ENCODE results near the gene TUB. TPM values are rescaled to one million over a fixed set of nuclear protein-coding genes. Genes with fewer than 3 reads are reported as not detected.

The TUB gene
- polyA plus RNA-seq, 1 donor, result 12.3 TPM

DNA sequence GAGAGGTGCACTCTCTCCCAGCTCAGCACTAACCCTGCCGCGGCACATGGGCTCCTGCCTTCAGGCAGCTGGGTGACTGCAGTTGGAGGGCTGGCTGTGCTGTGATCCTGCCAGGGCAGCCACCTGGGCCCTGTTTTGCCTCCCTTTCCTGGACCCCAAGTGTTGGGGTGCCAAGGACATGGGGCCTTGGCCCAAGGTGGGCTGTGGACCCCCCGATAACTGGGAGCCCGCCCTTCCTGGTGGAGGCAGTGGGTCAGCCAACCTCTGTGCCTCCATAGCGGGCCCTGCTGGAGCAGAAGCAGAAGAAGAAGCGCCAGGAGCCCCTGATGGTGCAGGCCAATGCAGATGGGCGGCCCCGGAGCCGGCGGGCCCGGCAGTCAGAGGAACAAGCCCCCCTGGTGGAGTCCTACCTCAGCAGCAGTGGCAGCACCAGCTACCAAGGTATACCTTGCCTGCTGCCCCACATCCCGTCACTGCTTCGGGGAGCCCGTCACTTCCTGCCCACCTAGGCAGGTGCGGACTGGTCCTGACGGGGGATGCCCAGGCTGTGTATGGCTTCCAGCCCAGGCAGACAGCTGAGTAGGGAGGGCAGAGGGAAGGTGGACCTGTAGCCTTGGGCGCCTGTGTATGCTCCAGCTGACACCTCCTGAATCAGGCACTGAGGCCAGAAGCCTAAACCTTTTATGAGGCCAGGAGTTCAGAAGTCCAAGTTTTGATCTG is 8.9 kb downstream of the TUB start:
- no peak for DNase-seq (ENCODE audit: low read depth)

DNA sequence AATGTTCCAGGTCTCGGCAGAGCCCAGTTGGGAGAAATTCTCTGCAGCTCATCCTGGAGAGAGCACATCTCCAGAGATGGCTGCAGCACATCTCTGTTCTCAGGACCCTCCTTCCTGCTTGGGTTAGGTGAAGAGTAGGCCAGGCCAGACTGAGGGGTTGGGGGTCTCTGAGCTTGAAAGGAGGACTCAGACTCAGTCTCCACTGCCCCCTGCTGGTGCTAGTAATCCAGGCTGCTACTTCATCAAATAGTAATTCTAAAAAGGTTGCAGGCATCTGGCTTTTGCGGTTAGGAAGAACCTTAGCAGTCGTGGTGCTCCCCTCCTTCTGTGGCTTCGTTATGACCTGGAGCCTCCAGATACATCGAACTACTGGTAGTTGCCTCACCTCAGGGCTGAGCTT is 9.7 kb downstream of the TUB start:
- no peak for DNase-seq (ENCODE audit: low read depth)

GRCh38 chr11:8091721-8092120 is 10.7 kb downstream of the TUB start:
- no peak for DNase-seq (ENCODE audit: low read depth)

DNA sequence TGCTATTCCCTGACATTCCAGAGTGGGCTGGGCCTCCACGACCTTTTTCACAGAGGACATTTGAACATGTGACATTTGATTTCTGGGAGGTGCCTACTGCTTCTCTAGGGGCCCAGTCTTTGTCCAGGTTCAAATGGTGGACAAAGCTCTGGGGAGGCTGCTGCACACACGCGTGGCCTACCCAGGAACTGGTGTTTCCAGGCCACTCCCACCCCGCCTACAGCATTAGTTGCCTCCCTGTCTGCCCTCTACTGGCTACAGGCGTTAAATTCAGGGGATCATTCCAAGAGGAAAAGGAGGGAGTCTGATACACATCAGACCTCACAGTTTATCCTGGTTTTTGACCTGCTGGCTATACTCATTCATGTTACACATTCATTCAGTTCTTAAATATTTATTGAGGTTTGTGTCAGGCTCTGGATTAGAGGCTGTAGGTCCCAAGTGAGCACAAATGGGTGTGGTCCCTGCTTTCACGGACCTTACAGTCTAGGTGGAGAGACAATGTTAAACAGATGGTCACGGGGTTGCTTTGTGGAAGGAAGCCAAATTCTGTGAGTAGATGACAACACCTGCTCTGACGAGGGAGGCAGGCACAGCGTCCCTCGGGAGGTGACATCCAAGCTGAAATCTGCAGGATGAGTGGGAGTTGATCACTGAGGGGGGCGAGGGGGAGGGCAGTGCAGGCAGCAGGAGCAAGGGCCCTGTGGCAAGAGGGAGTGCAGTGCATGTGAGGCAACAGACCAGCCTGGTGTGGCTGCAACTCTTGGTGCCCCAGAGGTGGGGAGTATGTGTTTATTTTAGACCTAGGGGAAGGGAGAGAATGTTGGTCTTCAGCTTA is 11.8 kb downstream of the TUB start:
- DNase-seq (ENCODE audit: low read depth), result no peak

- no peak for DNase-seq (ENCODE audit: low read depth)
Observed at GRCh38 chr11:8093931-8094575, 13.0 kb downstream of the TUB start.

GRCh38 chr11:8094656-8095055 is 13.6 kb downstream of the TUB start:
- DNase-seq (ENCODE audit: low read depth), result no peak

GRCh38 chr11:8095371-8095770 is 14.4 kb downstream of the TUB start:
- DNase-seq (ENCODE audit: low read depth), result no peak

DNA sequence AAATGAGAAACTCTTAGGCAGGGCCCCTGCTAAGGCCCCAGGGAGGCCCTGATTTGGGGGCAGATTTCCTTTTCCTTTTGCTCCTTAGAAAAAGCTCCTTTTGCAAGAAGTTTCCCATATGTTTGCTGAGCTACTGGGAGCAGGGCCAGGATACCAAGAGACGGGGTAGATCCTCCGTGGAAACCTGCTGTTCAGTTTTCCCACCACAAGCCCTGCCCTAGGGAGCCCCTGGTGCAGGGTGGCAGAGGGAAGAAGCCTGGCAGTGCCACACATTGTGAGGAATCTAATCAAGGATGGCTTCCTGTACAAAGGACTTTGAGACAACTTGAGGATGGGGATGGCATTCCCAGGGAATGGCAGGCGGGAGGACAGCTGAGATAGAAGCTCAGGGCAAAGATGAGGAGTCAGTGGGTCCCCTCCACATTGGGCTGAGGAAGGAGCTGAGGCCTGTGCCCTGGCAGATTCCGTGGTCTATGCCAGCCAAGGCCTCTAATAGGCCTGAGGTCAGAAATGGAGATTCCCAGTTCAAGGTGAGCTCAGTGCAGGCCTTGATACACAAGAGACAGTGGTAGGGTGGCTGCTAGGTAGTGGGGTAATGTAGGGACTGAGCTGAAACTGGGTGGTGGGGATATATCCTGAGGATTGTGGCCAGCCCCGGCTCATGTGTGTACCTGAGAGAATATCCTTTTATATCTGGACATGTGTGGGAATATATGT is 15.0 kb downstream of the TUB start:
- no peak for DNase-seq (ENCODE audit: low read depth)

DNA sequence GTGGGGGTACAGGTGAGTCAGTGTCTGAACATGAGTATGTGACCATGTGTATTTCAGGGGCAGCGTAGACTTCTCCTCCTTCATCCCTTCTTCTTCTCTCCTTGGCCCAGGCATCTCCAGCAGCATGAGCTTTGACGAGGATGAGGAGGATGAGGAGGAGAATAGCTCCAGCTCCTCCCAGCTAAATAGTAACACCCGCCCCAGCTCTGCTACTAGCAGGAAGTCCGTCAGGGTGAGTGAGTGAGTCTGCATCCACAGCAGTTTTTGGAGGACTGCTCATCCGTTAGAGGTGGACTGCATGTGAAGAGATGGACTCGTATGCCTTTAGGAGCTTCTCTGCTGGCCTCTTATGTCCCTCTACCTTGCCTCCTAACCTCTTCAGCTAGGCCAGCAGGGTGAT is 15.6 kb downstream of the TUB start:
- no peak for DNase-seq (ENCODE audit: low read depth)

DNA sequence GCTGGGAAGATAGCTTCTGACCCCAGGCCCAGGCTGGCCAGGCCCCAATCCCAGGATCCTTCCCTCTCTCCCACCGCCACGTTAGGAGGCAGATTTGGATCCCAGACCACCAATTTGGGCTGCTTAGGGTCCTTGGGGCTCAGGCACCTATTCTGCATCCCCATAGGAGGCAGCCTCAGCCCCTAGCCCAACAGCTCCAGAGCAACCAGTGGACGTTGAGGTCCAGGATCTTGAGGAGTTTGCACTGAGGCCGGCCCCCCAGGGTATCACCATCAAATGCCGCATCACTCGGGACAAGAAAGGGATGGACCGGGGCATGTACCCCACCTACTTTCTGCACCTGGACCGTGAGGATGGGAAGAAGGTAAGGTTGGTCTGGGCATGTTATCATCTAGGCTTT is 16.1 kb downstream of the TUB start:
- no peak for DNase-seq (ENCODE audit: low read depth)

DNA sequence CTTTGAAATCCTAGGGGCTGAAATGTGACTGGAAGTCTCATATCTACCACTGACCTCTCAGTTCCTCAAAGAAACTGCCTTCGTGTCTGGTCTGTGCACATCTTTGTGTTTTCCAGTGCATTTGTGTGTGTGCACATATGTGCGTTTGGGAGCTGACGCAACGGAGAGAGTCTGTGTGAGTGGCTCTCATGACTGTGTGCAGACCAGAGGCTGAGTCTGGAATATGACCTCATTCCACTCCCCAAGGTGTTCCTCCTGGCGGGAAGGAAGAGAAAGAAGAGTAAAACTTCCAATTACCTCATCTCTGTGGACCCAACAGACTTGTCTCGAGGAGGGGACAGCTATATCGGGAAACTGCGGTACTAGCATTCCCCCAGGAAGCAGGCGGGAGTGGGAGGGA is 16.5 kb downstream of the TUB start:
- no peak for DNase-seq (ENCODE audit: low read depth)

GRCh38 chr11:8097926-8098325 is 16.9 kb downstream of the TUB start:
- no peak for DNase-seq (ENCODE audit: low read depth)

DNA sequence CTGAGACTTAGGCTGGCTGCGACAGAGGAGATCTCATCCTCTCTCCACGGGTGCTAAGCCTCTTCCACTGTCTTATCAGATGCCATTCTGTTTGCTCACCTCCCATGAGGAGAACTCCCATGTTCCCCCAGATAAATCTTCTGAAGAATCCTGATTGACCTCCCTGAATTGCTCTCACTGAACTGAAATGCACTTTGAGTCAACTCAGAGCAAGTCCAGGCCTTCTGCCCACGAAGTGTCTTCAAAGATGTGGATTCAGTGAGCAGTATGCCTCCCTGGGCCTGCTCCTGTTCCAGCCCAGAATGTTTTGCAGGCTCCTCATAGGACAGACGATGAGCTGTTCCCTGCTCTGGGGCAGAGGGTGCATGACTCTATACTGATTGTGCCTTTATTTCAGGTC is 17.4 kb downstream of the TUB start:
- no peak for DNase-seq (ENCODE audit: low read depth)

DNA sequence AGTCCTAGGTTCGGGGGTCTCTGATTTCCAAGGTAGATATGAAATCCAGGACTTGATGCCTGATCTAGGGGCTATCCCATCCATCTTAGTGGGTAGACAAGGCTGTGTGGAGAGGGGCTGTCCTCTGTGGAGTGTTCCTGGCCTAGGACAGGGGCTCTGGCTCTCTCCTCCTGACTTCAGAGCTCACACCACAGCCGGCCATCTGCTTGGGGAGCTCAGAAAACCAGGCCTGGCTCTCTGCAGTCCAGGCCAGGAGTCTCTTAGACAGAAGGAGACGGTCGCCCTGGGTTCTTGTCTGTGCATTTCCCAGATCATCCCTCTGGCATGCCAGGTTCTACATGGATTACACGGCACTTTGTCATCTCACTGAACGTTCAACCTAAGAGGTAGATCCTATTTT is 17.9 kb downstream of the TUB start:
- no peak for DNase-seq (ENCODE audit: low read depth)

DNA sequence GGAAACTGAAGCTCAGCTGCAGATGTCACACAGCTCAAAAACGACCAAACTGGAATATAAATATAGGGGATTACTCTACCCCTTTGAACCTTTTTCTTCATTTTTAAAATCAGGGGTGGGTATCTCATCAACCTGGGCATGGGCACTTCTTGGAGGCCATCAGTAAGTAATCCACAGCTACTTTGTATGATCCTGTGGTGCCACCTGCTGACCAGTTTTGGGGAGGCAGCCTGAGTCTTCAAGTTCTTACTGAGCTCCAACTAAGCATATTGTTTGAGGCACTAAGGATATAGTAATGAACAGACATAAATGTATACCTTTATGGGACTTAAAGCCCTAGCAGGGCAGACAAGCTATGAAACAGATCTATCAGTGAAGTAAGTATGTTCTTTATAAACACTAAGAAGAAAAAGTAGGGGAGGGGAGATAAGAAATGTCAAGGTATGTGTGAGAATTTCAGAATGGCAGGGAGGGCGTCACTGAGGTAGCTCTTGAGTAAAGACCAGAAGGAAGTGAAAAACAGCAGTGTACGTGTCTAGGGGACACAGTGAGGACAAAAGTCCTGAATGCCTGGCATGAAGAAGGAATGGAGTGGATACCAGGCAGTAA is 18.4 kb downstream of the TUB start:
- DNase-seq (ENCODE audit: low read depth), result no peak

- no peak for DNase-seq (ENCODE audit: low read depth)
Observed at GRCh38 chr11:8100158-8100557, 19.1 kb downstream of the TUB start.

- no peak for DNase-seq (ENCODE audit: low read depth)
Observed at GRCh38 chr11:8100605-8101004, 19.6 kb downstream of the TUB start.

DNA sequence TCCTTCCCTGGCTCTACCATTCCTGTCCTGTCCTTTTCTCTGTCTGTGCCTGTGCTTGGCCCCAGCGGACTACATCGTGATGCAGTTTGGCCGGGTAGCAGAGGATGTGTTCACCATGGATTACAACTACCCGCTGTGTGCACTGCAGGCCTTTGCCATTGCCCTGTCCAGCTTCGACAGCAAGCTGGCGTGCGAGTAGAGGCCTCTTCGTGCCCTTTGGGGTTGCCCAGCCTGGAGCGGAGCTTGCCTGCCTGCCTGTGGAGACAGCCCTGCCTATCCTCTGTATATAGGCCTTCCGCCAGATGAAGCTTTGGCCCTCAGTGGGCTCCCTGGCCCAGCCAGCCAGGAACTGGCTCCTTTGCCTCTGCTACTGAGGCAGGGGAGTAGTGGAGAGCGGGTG is 20.4 kb downstream of the TUB start:
- DNase-seq (ENCODE audit: low read depth), result no peak

- no peak for DNase-seq (ENCODE audit: low read depth)
Observed at GRCh38 chr11:8102296-8102915, 21.4 kb downstream of the TUB start.

GRCh38 chr11:8102965-8103364 is 22.0 kb downstream of the TUB start:
- DNase-seq (ENCODE audit: low read depth), result no peak

DNA sequence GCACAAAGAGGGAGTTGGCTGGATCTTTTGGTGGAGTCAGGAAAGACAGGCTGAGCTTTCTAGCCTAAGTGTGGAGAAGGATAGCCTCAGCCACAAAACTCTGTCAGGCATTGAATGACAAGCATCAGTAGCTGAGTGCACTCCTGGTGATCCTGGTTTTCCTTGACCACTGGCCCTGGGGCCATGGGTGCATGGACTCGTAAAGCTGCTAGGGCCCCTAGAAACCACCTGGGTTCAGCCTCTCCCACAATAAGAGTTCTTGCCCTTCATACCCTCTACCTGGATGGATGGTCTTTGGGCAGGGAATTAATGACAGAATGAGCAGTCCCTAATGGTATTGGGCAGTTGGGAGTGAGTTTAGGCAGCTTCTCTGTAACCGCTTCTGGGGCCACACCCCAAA is 22.9 kb downstream of the TUB start:
- no peak for DNase-seq (ENCODE audit: low read depth)
